ENCODE measurements around the gene CPA5. TPM values are rescaled to one million over a fixed set of nuclear protein-coding genes. Genes with fewer than 3 reads are reported as not detected.

CPA5 gene
- total RNA-seq, 1 experiment from 2014 or later: not detected

DNA sequence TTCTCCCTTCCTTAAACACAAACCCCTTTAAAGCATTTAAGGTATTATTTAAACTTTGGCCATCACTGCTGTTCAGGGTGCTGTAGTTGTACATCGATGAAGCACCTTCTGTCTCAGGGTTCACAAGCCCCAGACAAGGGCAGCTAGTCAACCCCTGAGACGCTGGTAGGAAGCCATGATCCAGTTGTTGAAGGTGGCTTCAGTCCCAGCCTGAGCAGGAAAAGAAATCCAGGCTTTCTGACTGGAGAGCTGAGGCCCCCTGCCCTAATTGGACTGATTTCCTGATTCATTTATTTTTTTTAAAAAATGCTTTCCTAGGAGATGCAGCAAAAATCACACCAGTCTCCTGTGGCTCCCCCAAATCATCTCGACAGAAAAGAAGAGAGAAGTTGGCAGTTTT is 51.5 kb downstream of the CPA5 start:
- no peaks in the 10 kb centered on the region for H3K9me3 Mint-ChIP-seq
- Histone ChIP-seq H3K79me1 (ENCODE audit: insufficient read depth, low read depth, low read length, poor library complexity, severe bottlenecking) (no peaks in the 10 kb centered on the region), H4K8ac (replicated peaks; ENCODE audit: insufficient read length, low read depth, low read length) (no peak overlapping the region), H3K23ac (ENCODE audit: insufficient read length, low read depth, low read length) (no peak overlapping the region), H3K56ac (ENCODE audit: insufficient read length, low read depth, low read length) (no peak overlapping the region), H2BK5ac (ENCODE audit: insufficient read length, low read length) (no peak overlapping the region), H4K20me1 (ENCODE audit: control insufficient read depth, insufficient read depth, insufficient read length) (no peaks in the 10 kb centered on the region), H4K91ac (ENCODE audit: insufficient read length, low read depth, low read length) (no peak overlapping the region), H2BK20ac (ENCODE audit: low read depth, low read length, poor library complexity, severe bottlenecking) (no peak overlapping the region), H2AFZ (ENCODE audit: low read length) (no peak overlapping the region), H3K4me2 (ENCODE audit: insufficient read depth, insufficient read length, low read length) (no peak overlapping the region), H2BK12ac (ENCODE audit: insufficient read length, low read depth, low read length) (no peak overlapping the region), H2BK120ac (ENCODE audit: low read depth, low read length, poor library complexity, severe bottlenecking) (no peak overlapping the region), H3T11ph (ENCODE audit: low read length) (no peak overlapping the region), H3K27ac (ENCODE audit: insufficient read length, low read depth, low read length) (no peak overlapping the region), H3K4me1 (ENCODE audit: insufficient read depth, low read length) (no peaks in the 10 kb centered on the region), H3K23me2 (ENCODE audit: insufficient read length, low read depth, low read length, poor library complexity, severe bottlenecking) (no peaks in the 10 kb centered on the region), H2AK5ac (ENCODE audit: insufficient read length, low read length) (no peak overlapping the region), H3K27me3 (ENCODE audit: insufficient read depth, low read length) (no peaks in the 10 kb centered on the region), H3K18ac (ENCODE audit: insufficient read length, low read depth, low read length) (no peak overlapping the region), H3K14ac (ENCODE audit: insufficient read depth, low read length) (no peak overlapping the region), H3K9ac (ENCODE audit: extremely low read depth, insufficient read length, low read length) (no peak overlapping the region), H4K5ac (ENCODE audit: insufficient read length, low read depth, low read length) (no peak overlapping the region), H3K79me2 (ENCODE audit: insufficient read depth, low read length) (no peaks in the 10 kb centered on the region), H3K4ac (ENCODE audit: low read depth, low read length) (no peak overlapping the region), H3K9me3 (ENCODE audit: control insufficient read depth, low read depth, low read length) (no peaks in the 10 kb centered on the region), H2BK15ac (ENCODE audit: low read depth, low read length) (no peak overlapping the region)
- DNase-seq: no peak
- TF ChIP-seq, protein P1, sequence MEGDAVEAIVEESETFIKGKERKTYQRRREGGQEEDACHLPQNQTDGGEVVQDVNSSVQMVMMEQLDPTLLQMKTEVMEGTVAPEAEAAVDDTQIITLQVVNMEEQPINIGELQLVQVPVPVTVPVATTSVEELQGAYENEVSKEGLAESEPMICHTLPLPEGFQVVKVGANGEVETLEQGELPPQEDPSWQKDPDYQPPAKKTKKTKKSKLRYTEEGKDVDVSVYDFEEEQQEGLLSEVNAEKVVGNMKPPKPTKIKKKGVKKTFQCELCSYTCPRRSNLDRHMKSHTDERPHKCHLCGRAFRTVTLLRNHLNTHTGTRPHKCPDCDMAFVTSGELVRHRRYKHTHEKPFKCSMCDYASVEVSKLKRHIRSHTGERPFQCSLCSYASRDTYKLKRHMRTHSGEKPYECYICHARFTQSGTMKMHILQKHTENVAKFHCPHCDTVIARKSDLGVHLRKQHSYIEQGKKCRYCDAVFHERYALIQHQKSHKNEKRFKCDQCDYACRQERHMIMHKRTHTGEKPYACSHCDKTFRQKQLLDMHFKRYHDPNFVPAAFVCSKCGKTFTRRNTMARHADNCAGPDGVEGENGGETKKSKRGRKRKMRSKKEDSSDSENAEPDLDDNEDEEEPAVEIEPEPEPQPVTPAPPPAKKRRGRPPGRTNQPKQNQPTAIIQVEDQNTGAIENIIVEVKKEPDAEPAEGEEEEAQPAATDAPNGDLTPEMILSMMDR (conservative IDR thresholded peaks at IDR 0.05): no peak
- WGBS (ENCODE audit: extremely low coverage, insufficient read length, low lambda C conversion rate): no CpG with 5 or more reads among the region's 3 CpGs
- peaks cover 20 to 38% of the 10 kb centered on the region in 2 experiments for H3K4me1 Mint-ChIP-seq
- H3K27ac Mint-ChIP-seq: no peak overlapping the region; a peak in 1 of 7 replicates
- no peak overlapping the region for H3K4me3 Mint-ChIP-seq
- peaks cover 0 to 8% (median 0%) of the 10 kb centered on the region in 3 experiments; a peak in 3 of 7 replicates for H3K36me3 Mint-ChIP-seq (ENCODE audit: insufficient read depth in 1 of 3, low read depth in 3 of 3)
- no peaks in the 10 kb centered on the region for H3K27me3 Mint-ChIP-seq (ENCODE audit: low read depth)
